Gastroesophageal sphincter (tissue), 4 donors: ENCODE measurements around the gene ADRM1. TPM values are rescaled to one million over a fixed set of nuclear protein-coding genes. Genes with fewer than 3 reads are reported as not detected.

Source experiments
- ATAC-seq: fragments of 150-250 bp; one replicate; pipeline ENCODE4 v1.9.1; 2016; ENCODE audit warnings: mild to moderate bottlenecking, moderate library complexity
- H3K27ac ChIP-seq, 4 donors: fragments of 200-600 bp; sonication (generic) in 3 of 4; 1 replicate in 3 of 4; 2 replicates in 1 of 4; pipeline ENCODE4 v1.5.1; 2016 to 2019
- H3K27me3 ChIP-seq: fragments of 200-600 bp; sonication (generic); one replicate; pipeline ENCODE4 v1.5.1; 2019
- H3K36me3 ChIP-seq, 2 donors: fragments of 200-600 bp; sonication (generic); one replicate each; pipeline ENCODE4 v1.5.1; 2019; ENCODE audit warnings: control low read depth in 1 of 2
- H3K4me1 ChIP-seq, 3 donors: fragments of 200-600 bp; sonication (generic); 1 replicate in 2 of 3; 2 replicates in 1 of 3; pipeline ENCODE4 v1.5.1; 2016 to 2019; ENCODE audit warnings: control low read depth in 2 of 3
- H3K4me3 ChIP-seq, 2 donors: fragments of 200-600 bp; sonication (generic); one replicate each; pipeline ENCODE4 v1.5.1; 2019; ENCODE audit warnings: mild to moderate bottlenecking in 1 of 2, moderate library complexity in 1 of 2
- H3K9me3 ChIP-seq, 3 donors: fragments of 200-600 bp; sonication (generic); one replicate each; pipeline ENCODE4 v1.5.1; 2017 to 2019; ENCODE audit warnings: control low read depth in 2 of 3
- EP300 ChIP-seq: sonication (generic); formaldehyde crosslinking; IDR thresholded peaks from one replicate; pipeline ENCODE4 v1.6.1; 2017; ENCODE audit warnings: antibody characterized with exemption, mild to moderate bottlenecking
- POLR2A ChIP-seq, 2 donors: fragments of 450-650 bp; IDR thresholded peaks; one replicate each; pipeline ENCODE4 v1.6.1; 2017; ENCODE audit warnings: antibody characterized with exemption in 2 of 2, mild to moderate bottlenecking in 2 of 2, moderate library complexity in 1 of 2
- POLR2AphosphoS5 ChIP-seq: sonication (generic); formaldehyde crosslinking; IDR thresholded peaks from one replicate; pipeline ENCODE4 v1.6.1; 2017; ENCODE audit warnings: antibody characterized with exemption
- whole genome bisulfite sequencing, 2 donors: methylation state at CpG; one replicate each; pipeline ENCODE4 v1.1.5; 2018; ENCODE audit warnings: low coverage in 1 of 2; 5-methylcytosine and 5-hydroxymethylcytosine counted together
- total RNA-seq, 4 donors: library from RNA; depleted of rRNA; stranded (reverse); fragments of >200 nt; gene quantifications; one replicate each; pipeline ENCODE4 v1.1.0, GENCODE V29; 2016
- TF ChIP-seq, protein P1 (sequence below), 4 experiments: fragments of 200-600 bp in 2 of 4; fragments of 450-650 bp in 2 of 4; sonication (generic) in 1 of 4; IDR thresholded peaks; one replicate each; pipeline ENCODE4 v1.5.1; 2017 to 2019; ENCODE audit warnings: antibody characterized with exemption in 4 of 4, mild to moderate bottlenecking in 2 of 4, moderate library complexity in 2 of 4

Gene ADRM1
- total RNA-seq, 4 donors from 2014 or later: 131 to 182 (median 151) TPM

DNA sequence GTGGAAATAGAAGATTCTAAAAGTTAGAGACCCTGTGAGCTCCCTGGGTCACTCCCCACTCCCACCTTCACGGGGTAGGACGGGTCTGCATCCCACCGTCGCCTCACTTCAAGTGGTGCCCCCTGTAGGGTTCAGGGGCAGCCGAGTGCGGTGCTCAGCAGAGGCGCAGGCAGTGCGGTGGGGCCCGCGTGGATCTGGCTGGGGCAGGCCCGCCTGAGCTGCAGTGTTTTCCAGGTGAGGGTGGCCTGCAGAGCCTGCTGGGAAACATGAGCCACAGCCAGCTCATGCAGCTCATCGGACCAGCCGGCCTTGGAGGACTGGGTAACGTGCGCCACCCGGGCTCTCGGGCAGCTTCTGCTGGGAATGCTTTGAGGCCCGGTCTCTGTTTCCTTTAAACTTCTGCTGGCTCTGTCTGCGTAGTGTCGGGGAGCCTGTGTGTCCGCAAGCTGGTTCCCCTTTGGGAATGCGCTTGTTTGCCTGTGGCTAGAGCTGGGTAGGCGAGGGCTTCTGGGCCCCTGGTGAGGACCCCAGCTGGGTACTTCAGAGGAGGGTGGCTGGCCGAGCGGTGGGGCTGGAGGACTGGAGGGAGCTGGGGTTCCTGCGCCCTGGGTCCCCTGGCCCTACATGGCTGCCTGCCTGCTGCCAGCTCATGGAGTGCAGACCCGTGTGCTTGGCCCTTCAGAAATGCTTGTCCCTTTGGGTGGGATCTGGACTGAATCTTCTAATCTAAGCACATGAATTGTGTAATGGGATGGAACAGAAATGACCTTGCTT is 3.8 kb downstream of the ADRM1 start:
- no peaks in the 10 kb centered on the region for H3K27me3 ChIP-seq
- peaks cover 0 to 76% of the 10 kb centered on the region in 2 donors for H3K36me3 ChIP-seq
- H3K27ac ChIP-seq: peak overlapping the region in 3 of 4 donors; percentile 0 to 99 (median 10)
- peaks cover 0 to 73% (median 21%) of the 10 kb centered on the region in 3 donors for H3K4me1 ChIP-seq
- H3K4me3 ChIP-seq: no peak overlapping the region
- no peak for ATAC-seq
- WGBS, 2 donors: 77% methylated on average over 7 of the region's 27 CpGs; no CpG with 5 or more reads in 1 of the 2 donors
- no peaks in the 10 kb centered on the region for H3K9me3 ChIP-seq
- TF ChIP-seq POLR2AphosphoS5 (no peak), EP300 (no peak), POLR2A (IDR thresholded peaks at IDR 0.05) (no peak)
- TF ChIP-seq, protein P1, sequence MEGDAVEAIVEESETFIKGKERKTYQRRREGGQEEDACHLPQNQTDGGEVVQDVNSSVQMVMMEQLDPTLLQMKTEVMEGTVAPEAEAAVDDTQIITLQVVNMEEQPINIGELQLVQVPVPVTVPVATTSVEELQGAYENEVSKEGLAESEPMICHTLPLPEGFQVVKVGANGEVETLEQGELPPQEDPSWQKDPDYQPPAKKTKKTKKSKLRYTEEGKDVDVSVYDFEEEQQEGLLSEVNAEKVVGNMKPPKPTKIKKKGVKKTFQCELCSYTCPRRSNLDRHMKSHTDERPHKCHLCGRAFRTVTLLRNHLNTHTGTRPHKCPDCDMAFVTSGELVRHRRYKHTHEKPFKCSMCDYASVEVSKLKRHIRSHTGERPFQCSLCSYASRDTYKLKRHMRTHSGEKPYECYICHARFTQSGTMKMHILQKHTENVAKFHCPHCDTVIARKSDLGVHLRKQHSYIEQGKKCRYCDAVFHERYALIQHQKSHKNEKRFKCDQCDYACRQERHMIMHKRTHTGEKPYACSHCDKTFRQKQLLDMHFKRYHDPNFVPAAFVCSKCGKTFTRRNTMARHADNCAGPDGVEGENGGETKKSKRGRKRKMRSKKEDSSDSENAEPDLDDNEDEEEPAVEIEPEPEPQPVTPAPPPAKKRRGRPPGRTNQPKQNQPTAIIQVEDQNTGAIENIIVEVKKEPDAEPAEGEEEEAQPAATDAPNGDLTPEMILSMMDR (IDR thresholded peaks at IDR 0.05): no peak

DNA sequence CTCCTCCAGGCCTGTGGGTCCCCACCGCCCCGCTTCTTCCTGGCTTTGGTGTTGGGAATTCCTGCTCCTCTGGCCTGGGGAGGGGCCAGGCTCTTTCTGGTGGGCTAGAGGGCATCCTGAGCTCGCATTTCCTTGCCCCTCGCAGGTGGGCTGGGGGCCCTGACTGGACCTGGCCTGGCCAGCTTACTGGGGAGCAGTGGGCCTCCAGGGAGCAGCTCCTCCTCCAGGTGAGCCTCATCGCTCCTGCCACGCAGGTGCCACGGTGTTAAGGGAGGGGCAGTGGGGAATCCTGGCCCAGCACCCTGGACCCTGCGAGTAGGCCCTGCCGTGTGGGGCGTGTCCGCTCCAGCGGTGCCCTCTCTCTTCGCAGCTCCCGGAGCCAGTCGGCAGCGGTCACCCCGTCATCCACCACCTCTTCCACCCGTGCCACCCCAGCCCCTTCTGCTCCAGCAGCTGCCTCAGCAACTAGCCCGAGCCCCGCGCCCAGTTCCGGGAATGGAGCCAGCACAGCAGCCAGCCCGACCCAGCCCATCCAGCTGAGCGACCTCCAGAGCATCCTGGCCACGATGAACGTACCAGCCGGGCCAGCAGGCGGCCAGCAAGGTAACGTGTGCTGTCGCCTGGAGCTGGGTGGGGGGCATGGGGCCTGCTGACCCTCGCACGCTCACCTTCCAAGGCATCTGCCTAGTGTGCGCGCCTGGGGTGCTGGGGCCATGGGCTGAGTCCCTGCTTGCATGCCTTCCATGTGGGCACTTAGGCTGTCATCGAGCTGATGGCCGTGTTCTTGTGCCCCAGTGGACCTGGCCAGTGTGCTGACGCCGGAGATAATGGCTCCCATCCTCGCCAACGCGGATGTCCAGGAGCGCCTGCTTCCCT is 4.7 kb downstream of the ADRM1 start:
- WGBS, 2 donors: no CpG with 5 or more reads among the region's 42 CpGs
- H3K4me1 ChIP-seq: peaks cover 0 to 67% (median 21%) of the 10 kb centered on the region in 3 donors
- no peaks in the 10 kb centered on the region for H3K9me3 ChIP-seq
- no peaks in the 10 kb centered on the region for H3K27me3 ChIP-seq
- H3K27ac ChIP-seq: peak overlapping the region in 3 of 4 donors; percentile 0 to 99 (median 2)
- no peak for ATAC-seq
- TF ChIP-seq, protein P1 (IDR thresholded peaks at IDR 0.05): no peak
- TF ChIP-seq EP300: no peak
- no peak for TF ChIP-seq POLR2AphosphoS5
- no peak for TF ChIP-seq POLR2A (IDR thresholded peaks at IDR 0.05)
- H3K4me3 ChIP-seq: no peak overlapping the region
- H3K36me3 ChIP-seq: peaks cover 0 to 84% of the 10 kb centered on the region in 2 donors

DNA sequence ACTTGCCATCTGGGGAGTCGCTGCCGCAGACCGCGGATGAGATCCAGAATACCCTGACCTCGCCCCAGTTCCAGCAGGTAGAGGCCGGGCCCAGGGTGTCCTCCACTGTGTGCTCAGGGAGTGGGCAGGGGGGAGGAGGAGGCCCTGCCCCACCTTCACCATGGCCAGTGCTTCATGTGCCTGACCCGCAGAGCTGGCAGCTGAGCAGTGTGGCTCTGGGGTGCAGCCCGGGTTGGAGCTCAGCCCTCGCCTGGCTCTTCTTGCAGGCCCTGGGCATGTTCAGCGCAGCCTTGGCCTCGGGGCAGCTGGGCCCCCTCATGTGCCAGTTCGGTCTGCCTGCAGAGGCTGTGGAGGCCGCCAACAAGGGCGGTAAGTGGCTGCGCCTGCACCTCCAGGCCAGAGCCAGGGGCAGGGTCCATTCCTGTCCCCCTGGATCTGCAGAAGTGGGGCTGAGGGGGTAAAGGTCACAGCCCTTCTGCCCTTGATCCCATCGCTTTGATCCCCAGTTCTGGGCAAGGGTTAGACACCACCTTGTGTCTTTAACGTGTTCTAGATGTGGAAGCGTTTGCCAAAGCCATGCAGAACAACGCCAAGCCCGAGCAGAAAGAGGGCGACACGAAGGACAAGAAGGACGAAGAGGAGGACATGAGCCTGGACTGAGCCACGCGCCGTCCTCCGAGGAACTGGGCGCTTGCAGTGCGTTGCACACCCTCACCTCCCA is 5.5 kb downstream of the ADRM1 start:
- TF ChIP-seq POLR2A (IDR thresholded peaks at IDR 0.05): no peak
- no peaks in the 10 kb centered on the region for H3K27me3 ChIP-seq
- no peak for ATAC-seq
- no peaks in the 10 kb centered on the region for H3K9me3 ChIP-seq
- H3K4me1 ChIP-seq: peaks cover 0 to 66% (median 21%) of the 10 kb centered on the region in 3 donors
- H3K27ac ChIP-seq: peak overlapping the region in 1 of 4 donors; percentile 99
- WGBS, 2 donors: 81% methylated on average over 13 of the region's 29 CpGs; no CpG with 5 or more reads in 1 of the 2 donors
- H3K36me3 ChIP-seq: peaks cover 0 to 92% of the 10 kb centered on the region in 2 donors
- no peak overlapping the region for H3K4me3 ChIP-seq

DNA sequence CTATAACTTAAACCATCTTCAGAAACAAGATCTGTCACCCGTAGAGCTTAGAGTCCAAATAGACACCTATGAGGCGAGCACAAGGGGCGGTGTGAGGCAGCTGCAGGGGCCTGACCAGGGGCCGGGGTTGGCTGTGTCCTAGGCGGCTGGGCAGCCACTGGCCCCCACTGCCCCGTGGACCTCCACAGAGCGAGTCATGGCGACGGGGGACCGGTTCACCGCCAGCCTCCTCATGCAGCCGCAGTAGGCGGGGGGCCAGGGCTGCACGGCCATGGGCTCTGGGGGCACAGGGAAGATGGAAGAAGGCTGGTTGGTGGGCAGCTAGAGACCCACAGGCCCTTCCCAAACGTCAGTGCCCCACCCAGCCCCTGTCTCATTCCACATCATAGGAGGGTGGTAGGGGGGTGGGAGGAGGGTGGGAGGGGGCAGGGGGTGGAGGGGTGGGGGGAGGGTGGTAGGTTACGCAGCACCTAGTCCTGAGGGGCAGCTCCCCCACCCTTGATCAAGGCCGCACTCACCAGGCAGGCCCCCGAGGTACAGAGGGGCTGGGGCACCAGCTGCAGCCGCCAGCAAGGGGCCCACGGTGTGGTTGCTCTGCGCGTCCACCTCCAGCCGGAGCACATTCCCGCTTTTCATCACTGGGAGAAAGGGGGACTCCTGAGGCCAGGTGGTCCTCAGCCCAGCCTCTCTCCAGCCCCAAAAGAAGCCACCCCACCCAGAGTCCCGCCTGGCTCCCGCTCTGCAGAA is 6.6 kb downstream of the ADRM1 start:
- no peak for ATAC-seq
- WGBS, 2 donors: 60 to 65% methylated on average over 3 to 7 of the region's 26 CpGs
- no peaks in the 10 kb centered on the region for H3K27me3 ChIP-seq
- H3K27ac ChIP-seq: peak overlapping the region in 3 of 4 donors; percentile 16 to 52 (median 31)
- no peak overlapping the region for H3K4me3 ChIP-seq
- H3K9me3 ChIP-seq: no peaks in the 10 kb centered on the region
- TF ChIP-seq EP300: no peak
- TF ChIP-seq, protein P1 (IDR thresholded peaks at IDR 0.05): no peak
- TF ChIP-seq POLR2A (IDR thresholded peaks at IDR 0.05): no peak
- no peak for TF ChIP-seq POLR2AphosphoS5
- H3K36me3 ChIP-seq: peaks cover 0 to 98% of the 10 kb centered on the region in 2 donors
- H3K4me1 ChIP-seq: peaks cover 0 to 55% (median 12%) of the 10 kb centered on the region in 3 donors
